Stimulated activated CD4-positive, alpha-beta T cell treated with anti-CD3 and anti-CD28 coated beads, Interleukin-1b, Interleukin-23, amount 100 ng/mL, for 48 hours (primary cell): ENCODE measurements around the gene SH3BP5L.

ENCODE experiments used
- DNase-seq: peaks from one replicate; pipeline ENCODE4 v3.0.0-alpha.2; 2020

SH3BP5L gene

GRCh38 chr1:248825909-248826760, at the start of gene SH3BP5L:
Gene SH3BP5L, minus strand, starts transcription at chr1:248825915. Its CDS starts 980 bp downstream, at chr1:248824935.
- peak; percentile 91 for DNase-seq

GRCh38 chr1:248873993-248874533, 48.3 kb upstream of the SH3BP5L start:
- DNase-seq = peak; percentile 84

- DNase-seq = peak; percentile 96
These were observed 47.8 kb upstream of the SH3BP5L start for GRCh38 chr1:248873409-248873992.

GRCh38 chr1:248872752-248873408, 47.2 kb upstream of the SH3BP5L start:
- peak; percentile 66 for DNase-seq

GRCh38 chr1:248871837-248872401, 46.2 kb upstream of the SH3BP5L start:
- DNase-seq = no peak

- peak; percentile 76 for DNase-seq
These were observed 37.5 kb upstream of the SH3BP5L start for GRCh38 chr1:248862998-248863881.

GRCh38 chr1:248862695-248862997, 36.9 kb upstream of the SH3BP5L start:
- DNase-seq = no peak

- DNase-seq = no peak
These were observed 35.9 kb upstream of the SH3BP5L start for GRCh38 chr1:248861616-248862015.

- no peak for DNase-seq
These were observed 34.3 kb upstream of the SH3BP5L start for GRCh38 chr1:248860007-248860406.

GRCh38 chr1:248858891-248859889, 33.5 kb upstream of the SH3BP5L start, which contains the start of gene ZNF692:
Gene ZNF692, minus strand, starts transcription at chr1:248859085. Its CDS starts 776 bp downstream, at chr1:248858309.
- DNase-seq = peak; percentile 98

GRCh38 chr1:248858096-248858890, 32.6 kb upstream of the SH3BP5L start:
- DNase-seq = peak; percentile 32

GRCh38 chr1:248857749-248858095, 32.0 kb upstream of the SH3BP5L start:
- DNase-seq = no peak

- DNase-seq = no peak
These were observed 31.5 kb upstream of the SH3BP5L start for GRCh38 chr1:248857201-248857600.

GRCh38 chr1:248856176-248856575, 30.5 kb upstream of the SH3BP5L start:
- DNase-seq = no peak

- DNase-seq = no peak
These were observed 29.9 kb upstream of the SH3BP5L start for GRCh38 chr1:248855580-248855979.

- no peak for DNase-seq
These were observed 28.1 kb upstream of the SH3BP5L start for GRCh38 chr1:248853663-248854375.

GRCh38 chr1:248852481-248853405, 27.0 kb upstream of the SH3BP5L start:
- no peak for DNase-seq

GRCh38 chr1:248851390-248851789, 25.7 kb upstream of the SH3BP5L start:
- no peak for DNase-seq
